PC-3 (cell line): Measurements from ENCODE around the gene NINL. TPM values are rescaled to one million over a fixed set of nuclear protein-coding genes. Genes with fewer than 3 reads are reported as not detected.

Experiments
- ATAC-seq: fragments of 200-7000 bp; cut with Tn5 transposase; 2 replicates; pipeline ENCODE4 v1.9.1; 2020; ENCODE audit warnings: mild to moderate bottlenecking, moderate library complexity
- BruUV-seq: library from RNA; stranded (reverse); fragments of 400-500 nt; replicated peaks from 2 replicates; lab custom pipeline; 2021; lab: Mats Ljungman, UMichigan
- CTCF ChIA-PET: fragments of 300-600 bp; sonication (Branson Sonifier 250); formaldehyde crosslinking; loops from one replicate; lab custom pipeline; 2022; ENCODE audit warnings: antibody characterized with exemption; lab: Charles Lee
- POLR2A ChIA-PET: fragments of 300-600 bp; sonication (Branson Sonifier 250); formaldehyde crosslinking; loops from one replicate; lab custom pipeline; 2022; ENCODE audit warnings: antibody characterized with exemption; ENCODE audit not compliant: unreplicated experiment; lab: Charles Lee
- DNase-seq: peaks from one replicate; pipeline ENCODE4 v3.0.0-alpha.2; 2015
- H2AFZ ChIP-seq: fragments of 300-600 bp; sonication (generic); 2 replicates; pipeline ENCODE4 v1.6.0; 2016; ENCODE audit warnings: antibody characterized with exemption, low read length
- H3F3A ChIP-seq: fragments of 300-600 bp; sonication (generic); one replicate; pipeline ENCODE4 v1.6.0; 2017; ENCODE audit warnings: antibody characterized with exemption, low read length, control low read depth, mild to moderate bottlenecking; ENCODE audit not compliant: unreplicated experiment
- H3K27ac ChIP-seq: fragments of 300-600 bp; sonication (generic); 2 replicates; pipeline ENCODE4 v1.5.1; 2016; ENCODE audit warnings: mild to moderate bottlenecking, low read length
- H3K27me3 ChIP-seq: fragments of 300-600 bp; sonication (generic); 2 replicates; pipeline ENCODE4 v1.6.1; 2016; ENCODE audit warnings: low read length, mixed read lengths
- H3K36me3 ChIP-seq: fragments of 300-600 bp; sonication (generic); 2 replicates; pipeline ENCODE4 v1.6.1; 2016; ENCODE audit warnings: low read depth, mixed run types, low read length, mixed read lengths
- H3K4me1 ChIP-seq: fragments of 300-600 bp; sonication (generic); 2 replicates; pipeline ENCODE4 v1.5.1; 2016; ENCODE audit warnings: low read length; ENCODE audit not compliant: insufficient read depth
- H3K4me2 ChIP-seq: fragments of 300-600 bp; sonication (generic); 2 replicates; pipeline ENCODE4 v1.6.0; 2016; ENCODE audit warnings: low read length
- H3K4me3 ChIP-seq: fragments of 300-600 bp; sonication (generic); 2 replicates; pipeline ENCODE4 v1.5.1; 2016; ENCODE audit warnings: mild to moderate bottlenecking, low read length, mixed read lengths
- H3K79me2 ChIP-seq: fragments of 300-600 bp; sonication (generic); 2 replicates; pipeline ENCODE4 v1.6.1; 2017; ENCODE audit warnings: low read length, mixed read lengths
- H3K9ac ChIP-seq: fragments of 300-600 bp; sonication (generic); 2 replicates; pipeline ENCODE4 v1.6.0; 2016; ENCODE audit warnings: mild to moderate bottlenecking, low read length
- H3K9me2 ChIP-seq: fragments of 300-600 bp; sonication (generic); replicated peaks from 2 replicates; pipeline ENCODE4 v1.6.1; 2016; ENCODE audit warnings: mixed run types, low read length, mixed read lengths
- H3K9me3 ChIP-seq: fragments of 300-600 bp; sonication (generic); 2 replicates; pipeline ENCODE4 v1.6.1; 2016; ENCODE audit warnings: low read length, mixed read lengths
- H4K20me1 ChIP-seq: fragments of 300-600 bp; sonication (generic); 2 replicates; pipeline ENCODE4 v1.6.1; 2016; ENCODE audit warnings: low read length, mixed read lengths
- CTCF ChIP-seq: fragments of 300-600 bp; sonication (generic); conservative IDR thresholded peaks from 2 replicates; pipeline ENCODE4 v1.5.1; 2017; ENCODE audit warnings: antibody characterized with exemption, low read depth, mild to moderate bottlenecking, low read length
- EZH2 ChIP-seq: fragments of 300-600 bp; sonication (generic); IDR thresholded peaks from one replicate; pipeline ENCODE4 v1.6.1; 2017; ENCODE audit warnings: antibody characterized with exemption, mild to moderate bottlenecking, low read length; ENCODE audit not compliant: unreplicated experiment
- EZH2phosphoT487 ChIP-seq: fragments of 300-600 bp; sonication (generic); IDR thresholded peaks from 2 replicates; pipeline ENCODE4 v1.6.1; 2018; ENCODE audit warnings: mild to moderate bottlenecking, antibody characterized with exemption, low read length, borderline replicate concordance
- intact Hi-C: fragments of 100-400 bp; cut with micrococcal nuclease; formaldehyde crosslinking; loops from 2 replicates; pipeline ENCODE4 v1.9.0; 2023
- total RNA-seq: library from RNA; depleted of rRNA; stranded (reverse); fragments of >200 nt; gene quantifications from 2 replicates; pipeline ENCODE4 v1.2.3, GENCODE V29; 2014

Gene NINL
- total RNA-seq, 1 experiment from 2014 or later = 6.5 TPM

- Histone ChIP-seq H3K9me3 (no peaks in the 10 kb centered on the region), H3K9me2 (no peaks in the 10 kb centered on the region), H3K4me2 (no peak overlapping the region), H3K27me3 (no peaks in the 10 kb centered on the region), H3K36me3 (peaks cover 52% of the 10 kb centered on the region), H3K27ac (no peak overlapping the region), H3K4me1 (no peaks in the 10 kb centered on the region), H3K79me2 (no peaks in the 10 kb centered on the region), H2AFZ (no peak overlapping the region), H4K20me1 (no peaks in the 10 kb centered on the region), H3K4me3 (no peak overlapping the region), H3F3A (no peaks in the 10 kb centered on the region), H3K9ac (no peak overlapping the region)
- no peak for ATAC-seq
- CTCF ChIA-PET = no interaction called here
- intact Hi-C loops = no loop called here
- no TSS peak for BruUV-seq
- POLR2A ChIA-PET = no interaction called here
- DNase-seq = no peak
- no peak for TF ChIP-seq EZH2
- TF ChIP-seq CTCF = no peak
- no peak for TF ChIP-seq EZH2phosphoT487
These were observed 148.2 kb downstream of the NINL start for GRCh38 chr20:25437153-25437581.

- Histone ChIP-seq H3F3A (no peaks in the 10 kb centered on the region), H3K4me3 (no peak overlapping the region), H3K79me2 (no peaks in the 10 kb centered on the region), H3K27me3 (no peaks in the 10 kb centered on the region), H3K36me3 (peaks cover 59% of the 10 kb centered on the region), H3K27ac (no peak overlapping the region), H3K4me1 (no peaks in the 10 kb centered on the region), H3K4me2 (no peak overlapping the region), H3K9ac (no peak overlapping the region), H2AFZ (no peak overlapping the region), H3K9me3 (no peaks in the 10 kb centered on the region), H3K9me2 (no peaks in the 10 kb centered on the region), H4K20me1 (no peaks in the 10 kb centered on the region)
- ChIA-PET POLR2A (no interaction called here), CTCF (no interaction called here)
- DNase-seq (no peak), ATAC-seq (no peak)
- BruUV-seq = no TSS peak
- TF ChIP-seq CTCF (no peak), EZH2phosphoT487 (no peak), EZH2 (no peak)
- intact Hi-C loops = no loop called here
These were observed 160.8 kb downstream of the NINL start for GRCh38 chr20:25424536-25424935.

GRCh38 chr20:25422032-25422431 is 163.3 kb downstream of the NINL start:
- no peak for TF ChIP-seq EZH2
- no peak for TF ChIP-seq EZH2phosphoT487
- no peak for TF ChIP-seq CTCF
- POLR2A ChIA-PET = no interaction called here
- no peak overlapping the region for H2AFZ ChIP-seq
- no peaks in the 10 kb centered on the region for H3F3A ChIP-seq
- H4K20me1 ChIP-seq = no peaks in the 10 kb centered on the region
- no peak overlapping the region for H3K4me2 ChIP-seq
- CTCF ChIA-PET = no interaction called here
- H3K4me1 ChIP-seq = peaks cover 8% of the 10 kb centered on the region
- ATAC-seq = no peak
- H3K9ac ChIP-seq = no peak overlapping the region
- no peak for DNase-seq
- H3K9me2 ChIP-seq = no peaks in the 10 kb centered on the region
- no peaks in the 10 kb centered on the region for H3K9me3 ChIP-seq
- 0 out of 2 replicates have a peak, but pooled peaks cover under 1% of the 10 kb centered on the region for H3K79me2 ChIP-seq
- H3K4me3 ChIP-seq = no peak overlapping the region
- no TSS peak for BruUV-seq
- intact Hi-C loops = no loop called here
- H3K27me3 ChIP-seq = no peaks in the 10 kb centered on the region
- peaks cover 58% of the 10 kb centered on the region for H3K36me3 ChIP-seq
- H3K27ac ChIP-seq = no peak overlapping the region
